NCI-H2029 treated with DMSO at 0.1 percent for 48 hours (cell line): ENCODE results near the gene TMEM63B.
"Not testable (repeated sequence)": the region's sequence is repeated elsewhere in the genome, so short reads cannot be mapped to it uniquely, and the experiment has no call there.

Experiments
- DNase-seq: peaks from one replicate; lab custom pipeline; 2025; lab: John Stamatoyannopoulos, UW

TMEM63B gene

DNA sequence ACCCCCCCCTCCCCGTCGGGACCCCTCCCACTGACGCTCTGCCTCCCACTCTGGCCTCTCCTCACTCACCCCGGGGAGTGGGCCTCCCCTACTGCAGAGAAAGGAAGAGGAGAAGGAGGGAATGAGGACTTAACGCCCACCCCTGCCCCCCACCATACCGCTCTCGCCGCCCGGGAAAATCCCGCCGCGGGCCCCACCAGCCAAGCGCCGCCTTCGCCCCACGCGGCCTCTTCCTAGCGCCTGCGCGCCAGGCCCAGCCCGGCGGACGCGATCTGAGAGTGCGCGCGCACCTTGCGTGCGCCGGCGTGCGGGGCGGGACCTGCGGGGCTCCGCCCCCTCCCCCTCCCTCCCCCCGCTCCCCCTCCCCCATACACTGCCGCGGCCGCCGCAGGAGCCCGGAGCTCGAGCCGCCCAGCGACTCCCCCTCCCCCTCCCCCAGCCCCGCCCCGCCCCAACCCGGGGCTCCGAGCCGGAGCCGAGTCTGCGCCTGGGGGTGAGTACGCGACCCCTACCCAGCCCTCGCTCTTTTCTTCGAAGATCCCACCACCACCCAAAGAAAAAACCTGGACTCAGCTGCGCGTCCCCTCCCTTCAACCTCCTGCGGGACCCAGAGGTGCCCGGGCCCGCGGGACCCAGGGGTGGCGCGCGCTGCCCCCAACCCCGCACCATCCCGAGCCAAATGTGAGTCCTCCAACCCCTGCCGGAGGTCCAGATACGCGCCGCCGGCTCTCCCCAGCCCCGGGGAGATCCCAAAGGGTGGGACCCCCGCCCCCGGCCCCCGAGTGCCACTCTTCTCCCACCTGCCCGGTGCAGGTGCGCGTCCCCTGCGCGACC, at the start of gene TMEM63B, which contains the start of gene MRPL14:
TSS of gene TMEM63B (plus strand) at position 369 of the 834 bp plus-strand sequence. CDS start 7,031 bp downstream, outside the sequence.
TSS of gene MRPL14 (minus strand) at position 267 of the 834 bp plus-strand sequence. CDS start 10,841 bp downstream, outside the sequence.
- DNase-seq: no peak

DNA sequence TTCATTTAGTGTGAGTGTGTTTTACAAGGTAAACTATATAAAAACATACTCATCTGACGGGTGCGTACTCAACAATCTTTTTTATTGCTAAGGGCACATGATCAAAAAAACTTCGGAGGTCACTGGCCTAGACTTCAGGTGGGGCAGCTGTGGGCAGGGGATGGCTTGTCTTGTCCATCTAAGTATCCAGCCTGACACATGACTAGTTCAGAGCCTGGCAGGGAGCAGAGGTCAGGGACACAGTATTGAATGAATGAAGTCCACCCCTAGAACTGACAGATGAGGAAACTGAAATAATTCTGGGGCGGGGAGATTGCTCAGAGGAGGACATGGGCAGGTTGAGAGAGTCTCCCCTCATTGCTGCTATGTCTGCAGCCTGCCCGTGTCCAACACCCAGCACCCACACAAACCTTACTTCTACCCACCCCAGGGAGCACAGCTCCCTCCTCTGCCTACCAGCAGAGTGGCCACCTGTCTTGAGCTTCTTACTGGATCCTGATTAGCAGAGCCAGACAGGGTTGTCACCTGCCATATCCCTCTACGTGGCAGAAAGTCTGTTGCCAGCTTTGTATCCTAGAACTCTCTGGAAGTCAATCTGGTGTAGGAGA, 49.0 kb upstream of the TMEM63B start:
- DNase-seq: no peak

DNA sequence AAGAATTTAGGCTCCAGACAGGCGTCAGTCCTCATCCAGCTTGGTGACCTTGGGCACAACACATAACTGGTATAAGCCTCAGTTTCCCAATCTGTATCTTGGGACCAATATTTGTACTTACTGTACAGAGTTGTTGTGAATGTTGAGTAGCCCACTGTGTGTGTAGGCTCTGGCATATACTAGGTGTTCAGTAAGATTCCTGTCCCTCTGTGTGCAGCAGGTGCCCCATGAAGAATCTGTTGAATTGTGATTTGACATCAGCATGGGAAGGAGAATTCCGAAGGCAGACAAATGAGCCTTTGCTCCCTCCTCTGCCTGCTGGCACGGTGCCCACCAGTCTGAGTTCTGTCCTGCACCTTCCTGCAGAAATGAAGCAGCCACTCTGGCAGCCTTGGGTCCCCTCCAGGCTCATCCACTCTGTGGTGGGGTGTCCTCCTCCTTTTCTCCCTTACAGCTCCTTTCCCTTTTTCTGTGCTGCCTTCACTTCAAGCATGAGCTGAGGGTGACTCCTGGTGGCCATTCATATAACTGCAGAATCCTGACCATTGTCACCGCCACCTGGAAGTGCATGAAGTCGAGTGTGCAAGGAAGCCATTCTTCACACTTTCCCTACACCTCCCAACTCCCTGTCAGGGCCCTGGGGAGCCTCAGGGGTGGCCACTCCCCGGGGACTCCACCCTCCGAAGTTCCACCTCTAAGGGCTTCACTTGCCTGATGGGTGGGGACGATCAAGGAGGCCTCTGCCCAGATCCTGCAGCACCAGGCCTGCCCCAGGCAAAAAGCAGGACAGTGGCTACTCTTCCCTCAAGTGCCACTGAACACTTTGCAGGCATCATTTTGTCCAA, 48.3 kb upstream of the TMEM63B start:
- DNase-seq: no peak

DNA sequence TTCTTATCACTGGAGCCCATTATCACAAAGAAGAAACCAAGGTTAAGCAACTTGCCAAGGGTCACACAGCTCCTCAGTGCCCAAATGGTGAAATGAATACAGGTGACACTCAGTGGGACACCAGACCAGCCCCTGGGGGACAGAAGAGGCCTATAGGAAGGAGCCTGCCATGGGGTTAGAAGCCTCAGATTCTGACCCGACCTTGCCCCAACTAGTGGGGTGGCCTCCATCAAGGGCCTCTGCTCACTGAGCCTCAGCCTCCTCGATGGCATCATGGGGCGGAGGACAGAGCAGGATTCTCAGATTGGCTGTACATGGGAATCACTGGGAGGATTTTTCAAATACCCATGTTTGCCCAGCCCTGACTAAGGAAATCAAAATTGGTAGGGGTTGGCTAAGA, 47.7 kb upstream of the TMEM63B start:
- DNase-seq: no peak

DNA sequence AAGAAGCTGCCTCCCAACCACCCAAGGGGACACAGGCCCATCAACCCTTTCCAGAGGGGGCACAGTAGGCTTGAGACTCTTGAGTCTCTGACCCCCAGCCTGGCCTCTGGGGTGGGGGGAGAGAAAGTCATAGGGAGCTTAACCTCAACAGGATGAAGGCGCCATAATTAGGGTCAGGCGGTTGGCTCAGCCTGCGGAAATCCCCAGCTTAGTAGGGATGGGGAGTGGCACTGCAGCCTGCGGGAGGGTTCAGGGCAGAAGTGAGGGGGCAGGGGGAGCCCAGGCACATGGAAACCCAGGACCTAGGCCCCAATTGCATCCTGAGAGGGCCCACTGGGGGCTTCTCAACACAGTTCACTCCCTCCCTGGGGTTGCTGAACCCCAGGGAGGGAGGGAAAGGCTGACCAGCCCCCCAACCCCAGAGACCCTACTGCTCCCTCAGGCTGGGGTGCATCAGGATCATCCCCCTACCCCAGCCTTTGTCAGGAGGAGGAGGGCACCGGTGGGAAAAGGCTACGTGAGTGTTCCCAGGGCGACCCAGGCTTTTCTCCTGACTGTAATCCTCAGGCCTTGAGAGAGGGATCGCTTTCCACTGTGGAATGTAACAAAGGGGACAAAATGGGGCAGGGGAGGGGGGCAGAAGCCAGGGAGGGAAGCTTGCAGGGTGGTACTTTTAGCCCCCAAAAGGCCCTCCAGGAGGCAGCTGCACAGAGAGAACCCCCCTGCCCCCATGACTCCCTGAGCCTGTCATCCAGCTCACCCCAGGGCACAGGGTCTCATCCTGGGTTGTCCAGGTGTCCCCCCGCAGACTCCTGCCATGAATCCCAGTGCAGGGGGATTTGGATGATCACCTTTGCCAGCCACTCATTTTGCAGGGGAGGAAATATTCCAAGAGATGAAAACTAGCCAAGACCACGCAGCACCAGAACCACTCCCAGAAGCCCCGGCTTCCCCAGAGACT, 46.5 kb upstream of the TMEM63B start:
- DNase-seq: no peak

DNA sequence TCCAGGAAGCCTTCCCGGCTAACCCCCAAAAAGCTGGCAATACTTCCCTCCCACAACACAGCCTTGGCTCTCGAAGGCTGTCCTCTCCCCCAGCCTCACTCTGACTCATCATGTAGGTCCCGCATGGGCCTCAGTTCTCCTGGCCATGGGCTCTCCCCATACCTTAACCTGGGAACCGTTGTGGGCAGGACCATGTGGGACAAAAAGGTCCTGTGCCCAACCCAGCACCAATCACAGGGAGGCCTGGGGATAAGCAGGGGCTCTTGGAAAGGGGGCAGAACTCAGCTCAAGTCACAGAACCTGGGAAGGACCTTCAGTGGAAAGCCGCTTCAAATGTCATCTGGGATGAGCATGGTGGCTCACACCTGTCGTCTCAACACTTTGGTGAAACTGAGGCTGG, 45.6 kb upstream of the TMEM63B start:
- DNase-seq: no peak

DNA sequence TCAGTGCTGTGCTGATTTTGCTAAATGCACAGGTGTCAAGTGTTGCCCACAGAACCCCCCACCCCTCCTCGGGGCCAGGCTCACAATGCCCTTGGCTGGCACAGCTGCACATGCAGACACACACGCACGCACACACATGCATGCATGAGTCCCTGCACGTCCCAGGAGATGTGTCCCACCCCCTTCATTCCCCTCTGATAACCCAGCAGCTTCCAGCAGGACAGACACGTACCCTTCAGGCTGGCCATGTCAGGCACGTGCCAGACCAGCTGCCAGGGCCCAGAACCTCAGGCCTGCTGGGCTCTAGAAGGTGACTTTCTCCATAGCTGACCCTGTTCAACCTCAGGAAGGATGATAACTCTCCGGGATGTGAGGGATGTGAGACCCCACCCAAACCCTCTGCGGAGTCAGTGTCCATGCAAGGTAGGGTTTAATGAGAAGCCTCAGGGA, 44.5 kb upstream of the TMEM63B start:
- DNase-seq: no peak

DNA sequence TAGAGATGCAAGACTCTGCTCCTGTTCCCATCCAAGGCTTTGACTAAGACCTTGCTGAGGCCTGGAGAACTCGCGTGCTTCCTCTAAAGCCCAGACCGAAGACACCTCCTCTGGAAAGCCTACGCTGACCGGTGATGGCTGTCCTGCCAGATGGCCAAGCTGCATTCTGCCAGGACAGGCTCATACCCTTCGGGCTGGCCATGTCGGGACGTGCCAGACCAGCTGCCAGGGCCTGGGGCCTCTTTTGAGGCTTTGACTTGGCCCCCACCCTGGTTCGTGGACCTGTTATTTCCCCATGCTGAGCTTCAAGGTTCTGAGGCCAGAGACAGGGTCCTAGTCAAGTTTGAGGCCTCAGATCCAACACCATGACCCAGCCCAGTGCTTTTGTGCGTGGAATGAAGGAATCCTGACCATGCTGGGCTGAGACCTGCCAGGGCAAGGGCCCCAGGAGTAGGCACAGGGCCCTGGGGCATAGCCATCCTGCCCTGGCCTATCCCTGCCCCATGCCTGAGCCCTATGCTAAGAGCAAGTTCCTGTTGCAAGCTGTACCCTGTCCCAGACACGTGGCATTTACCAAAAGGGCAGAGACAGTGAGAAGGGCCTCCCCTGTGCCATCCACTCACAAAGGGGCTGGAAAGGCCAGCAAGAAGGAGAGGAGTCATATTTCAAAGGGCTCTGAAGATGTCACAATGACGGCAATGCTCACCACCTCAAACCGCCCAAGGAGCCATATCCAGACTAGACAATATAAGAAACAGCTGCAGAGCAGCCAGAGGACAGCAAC, 42.9 kb upstream of the TMEM63B start:
- no peak for DNase-seq

DNA sequence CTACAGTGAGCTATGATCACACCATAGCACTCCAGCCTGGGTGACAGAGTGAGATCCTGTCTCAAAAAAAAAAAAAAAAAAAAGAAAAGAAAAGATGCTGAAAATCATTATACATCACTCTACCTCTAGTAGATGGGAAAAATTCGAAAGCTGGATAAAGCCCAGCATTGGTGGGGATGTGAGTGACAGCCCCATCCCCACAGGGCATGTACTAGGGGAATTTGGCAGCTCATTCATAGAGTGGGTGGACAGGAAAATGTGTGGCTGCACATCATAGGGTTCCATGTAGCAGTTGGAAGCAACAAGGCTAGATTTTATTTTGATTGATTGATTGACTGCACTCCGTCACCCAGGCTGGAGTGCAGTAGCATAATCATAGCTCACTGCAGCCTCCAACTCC, 42.1 kb upstream of the TMEM63B start:
- no peak for DNase-seq

DNA sequence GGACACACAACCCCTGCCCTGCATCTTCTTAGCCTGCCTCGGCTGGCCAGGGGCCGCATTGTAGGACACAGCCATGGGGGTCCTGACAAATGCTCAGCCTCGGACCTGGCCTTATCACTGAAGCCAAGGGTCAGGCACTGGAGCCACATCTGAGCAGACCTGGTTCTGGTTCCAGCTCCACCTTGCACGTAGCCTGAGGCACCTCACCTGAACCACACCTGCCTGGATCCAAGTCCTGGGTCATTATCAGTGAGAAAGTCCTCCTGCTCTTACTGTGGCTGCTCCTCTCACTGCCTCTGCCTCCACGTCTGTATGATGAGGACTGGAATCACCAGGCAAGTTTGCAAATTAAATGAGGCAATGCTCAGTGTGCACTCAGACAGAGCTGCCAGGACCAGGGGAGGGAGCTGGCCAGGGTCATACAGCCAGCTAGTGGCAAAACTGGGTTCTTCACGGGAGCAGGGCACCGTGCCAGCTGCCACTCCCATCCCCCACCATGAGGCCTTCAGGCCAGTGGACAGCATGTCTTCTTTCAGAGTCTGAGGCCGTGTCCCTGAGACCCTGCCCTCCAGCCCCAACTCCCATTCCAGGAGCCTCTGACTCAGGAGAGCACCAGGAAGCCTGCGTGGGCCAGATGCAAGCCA, 40.3 kb upstream of the TMEM63B start:
- DNase-seq: no peak

DNA sequence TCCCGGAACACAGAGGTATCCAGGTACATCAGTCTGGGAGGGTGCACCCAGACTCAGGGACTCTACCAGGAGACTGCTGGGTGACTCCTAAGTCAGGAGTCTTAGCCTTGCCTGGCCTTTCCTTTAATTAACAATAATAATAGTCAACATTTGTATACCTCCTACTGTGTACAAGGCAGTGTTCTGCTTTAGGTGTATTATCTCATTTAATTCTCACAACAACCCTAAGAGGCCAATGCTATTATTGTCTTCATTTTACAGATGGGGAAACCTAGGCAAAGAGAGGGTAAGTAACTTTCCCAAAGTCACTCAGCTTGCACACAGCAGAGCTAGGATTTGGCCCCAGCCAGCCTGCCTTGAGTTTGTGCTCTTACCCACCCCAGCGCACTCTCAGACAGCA, 39.7 kb upstream of the TMEM63B start:
- DNase-seq: no peak

DNA sequence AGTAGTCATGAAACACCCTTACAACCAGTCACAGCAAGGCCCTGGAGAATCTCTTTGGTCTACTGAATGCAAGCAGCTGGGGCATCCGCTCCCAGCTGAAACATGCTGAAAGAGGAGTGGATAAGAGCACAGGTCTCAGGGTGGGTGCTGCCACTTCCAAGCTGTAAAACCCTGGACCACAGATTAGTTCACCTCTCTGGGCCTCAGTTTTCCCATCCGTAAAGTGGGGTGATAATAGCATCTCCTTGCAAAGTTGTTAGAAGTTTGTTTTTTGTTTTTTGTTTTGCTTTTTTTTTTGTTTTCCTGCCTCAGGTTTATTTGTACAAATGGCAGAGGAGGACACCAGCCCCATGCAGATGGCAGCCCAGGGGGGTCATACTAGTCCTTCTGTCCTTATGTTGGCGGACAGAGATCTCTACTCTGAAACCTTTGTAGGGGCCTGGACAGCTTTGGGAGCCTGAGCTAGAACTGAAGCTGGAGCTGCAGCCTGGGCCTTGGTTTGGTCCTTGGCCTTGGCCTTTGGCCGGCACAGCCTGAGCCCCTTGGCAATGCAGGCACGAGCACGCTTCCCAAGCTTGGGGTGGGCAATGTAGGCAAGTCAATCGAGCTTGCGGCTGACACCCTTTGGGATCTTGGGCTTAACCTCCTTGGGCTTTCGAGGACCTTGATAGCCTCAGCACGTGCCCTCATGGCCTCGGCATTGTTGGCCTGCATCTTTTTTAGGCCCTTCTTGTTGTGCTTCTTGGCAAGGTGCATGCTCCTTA, 38.3 kb upstream of the TMEM63B start:
- no peak for DNase-seq

DNA sequence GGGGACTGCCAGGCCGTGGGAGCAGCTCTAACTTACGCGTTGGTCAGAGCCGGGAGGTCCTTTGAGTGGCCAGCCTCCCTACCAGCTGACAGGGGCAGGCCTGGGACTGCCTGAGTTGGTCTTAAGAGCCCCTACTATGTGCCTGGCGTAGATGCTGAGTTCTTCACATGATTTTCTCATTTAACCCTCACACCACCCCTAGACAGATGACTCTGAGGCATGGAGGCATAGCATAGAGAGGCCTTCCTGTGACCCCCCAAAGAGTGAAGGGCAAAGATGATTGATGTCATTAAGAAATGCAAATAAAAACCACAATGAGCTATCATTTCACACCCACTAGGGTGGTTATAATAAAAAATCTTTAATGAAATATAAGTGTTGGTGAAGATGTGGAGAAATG, 36.9 kb upstream of the TMEM63B start:
- no peak for DNase-seq

DNA sequence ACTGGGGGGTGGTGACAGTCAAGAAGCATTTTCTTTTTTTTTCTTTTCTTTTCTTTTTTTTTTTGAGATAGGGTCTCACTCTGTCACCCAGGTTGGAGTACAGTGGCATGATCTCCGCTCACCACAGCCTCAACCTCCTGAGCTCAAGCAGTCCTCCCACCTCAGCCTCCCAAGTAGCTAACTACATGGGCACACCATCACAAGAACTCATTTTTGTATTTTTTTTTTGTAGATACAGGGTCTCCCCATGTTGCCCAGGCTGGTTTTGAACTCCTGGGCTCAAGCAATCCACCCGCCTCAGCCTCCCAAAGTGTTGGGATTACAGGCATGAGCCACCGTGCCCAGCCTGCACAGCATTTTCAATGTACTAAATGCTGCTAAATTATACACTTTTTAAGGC, 36.0 kb upstream of the TMEM63B start:
- not testable (repeated sequence) for DNase-seq

DNA sequence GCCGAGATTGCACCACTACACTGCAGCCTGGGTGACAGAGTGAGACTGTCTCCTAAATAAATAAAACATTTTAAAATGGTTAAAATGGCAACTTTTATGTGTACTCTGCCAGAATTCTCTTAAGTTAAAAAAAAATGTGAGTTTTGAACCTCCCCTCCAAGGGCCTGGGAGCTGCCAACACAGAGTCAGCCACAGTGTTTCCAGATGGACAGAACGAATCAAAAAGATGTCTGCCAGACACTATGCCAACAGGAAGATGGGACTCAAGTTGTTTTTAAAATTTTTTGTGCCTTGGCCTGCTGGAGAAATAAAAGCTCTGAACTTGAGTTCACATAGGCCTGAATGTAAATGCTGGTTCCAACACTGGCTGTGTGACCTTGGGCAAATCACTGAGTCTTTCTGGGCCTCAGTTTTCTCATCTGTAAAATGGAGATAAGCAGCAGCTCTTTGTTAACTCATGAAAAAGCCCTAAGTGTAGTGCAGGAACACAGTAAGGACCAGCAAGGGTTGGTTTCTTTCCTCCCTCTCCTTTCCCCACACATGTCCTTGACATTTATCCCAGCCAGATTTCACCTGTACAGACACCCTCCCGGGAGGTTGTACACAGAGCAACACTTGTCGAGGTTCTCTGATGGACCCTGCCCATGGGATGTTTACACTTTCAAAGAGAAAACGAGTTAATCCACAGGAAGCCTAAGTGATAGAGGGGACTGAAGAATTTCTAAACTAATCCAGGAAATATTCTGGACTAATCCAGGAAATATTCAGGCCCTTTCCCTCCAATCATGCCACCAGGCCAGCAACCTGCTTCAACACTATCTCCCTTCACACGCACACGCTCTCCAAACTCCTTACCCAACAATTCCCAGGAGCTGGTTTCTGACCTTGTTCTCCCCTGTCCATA, 35.1 kb upstream of the TMEM63B start:
- DNase-seq: no peak

DNA sequence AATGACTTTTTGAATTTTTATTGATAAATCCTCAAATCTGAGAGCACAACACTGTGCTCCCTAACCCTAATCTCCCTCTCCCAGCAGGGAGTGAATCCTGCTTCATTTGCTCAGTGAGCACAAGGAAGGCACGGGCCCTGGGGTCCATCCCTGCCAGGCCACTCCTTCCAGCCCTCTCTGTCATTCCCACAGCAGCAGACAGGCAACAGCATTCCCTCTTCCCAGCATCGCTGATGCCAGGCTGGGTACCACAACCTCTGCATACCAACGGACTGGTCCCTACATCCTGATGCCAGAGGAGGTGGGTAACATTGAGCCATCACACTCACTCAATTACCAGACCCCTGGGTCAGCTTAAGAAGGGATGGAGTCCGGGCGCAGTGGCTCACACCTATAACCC, 34.3 kb upstream of the TMEM63B start:
- no peak for DNase-seq

DNA sequence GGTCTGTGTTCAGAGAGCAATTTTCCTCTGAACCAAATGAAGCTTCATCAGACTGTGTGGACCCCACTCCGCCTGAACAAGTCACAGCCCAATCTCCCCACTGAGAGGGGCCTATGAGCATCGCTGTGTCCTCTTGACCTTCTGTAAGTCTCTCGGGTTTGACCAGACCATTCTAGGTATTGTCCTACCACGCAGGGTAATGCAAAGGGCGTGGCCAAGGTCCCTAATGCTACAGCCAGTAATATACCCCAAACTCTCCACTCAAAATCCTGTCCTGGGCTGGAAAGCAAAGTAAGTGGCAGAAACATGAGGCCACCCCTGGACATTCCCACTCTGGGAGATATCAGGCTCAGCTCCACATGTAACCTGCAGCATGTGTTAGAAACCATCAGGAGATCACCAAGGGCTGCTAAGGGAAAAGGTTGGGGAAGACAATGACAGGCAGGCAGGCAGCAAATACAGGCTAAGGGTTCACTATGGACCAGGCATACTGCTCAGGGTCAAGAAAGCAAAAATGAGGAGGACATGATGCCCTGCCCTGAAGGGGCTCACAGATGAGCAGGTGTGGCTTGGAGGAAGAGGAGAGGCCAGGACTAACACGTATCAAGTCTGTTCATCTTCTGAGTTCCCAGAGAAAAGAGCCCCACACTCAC, 33.5 kb upstream of the TMEM63B start:
- DNase-seq: no peak
